ENCODE data around the gene B9D1.

B9D1 gene

DNA sequence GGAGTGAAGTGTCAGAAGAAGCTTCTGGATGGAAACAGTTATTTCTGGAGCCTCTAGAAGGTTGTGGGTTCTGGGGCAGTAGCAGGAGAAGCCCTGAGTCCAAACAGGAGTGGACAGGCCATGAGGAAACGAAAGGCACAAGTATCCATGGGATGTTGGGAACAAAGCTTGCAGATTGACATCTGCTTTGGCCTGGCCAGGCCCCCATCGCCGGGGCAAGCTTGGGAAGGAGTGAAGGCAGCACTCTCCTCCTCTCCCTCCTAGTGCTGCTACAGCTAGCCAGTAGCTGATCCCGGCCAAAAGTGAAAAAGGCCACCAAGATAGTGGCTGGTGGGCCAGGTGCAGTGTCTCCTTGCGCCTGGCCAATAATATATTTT is 40.4 kb downstream of the B9D1 start:
- TF ChIP-seq ZNF274 (IDR thresholded peaks at IDR 0.05; ENCODE audit: low read depth, low read length), result no peak

DNA sequence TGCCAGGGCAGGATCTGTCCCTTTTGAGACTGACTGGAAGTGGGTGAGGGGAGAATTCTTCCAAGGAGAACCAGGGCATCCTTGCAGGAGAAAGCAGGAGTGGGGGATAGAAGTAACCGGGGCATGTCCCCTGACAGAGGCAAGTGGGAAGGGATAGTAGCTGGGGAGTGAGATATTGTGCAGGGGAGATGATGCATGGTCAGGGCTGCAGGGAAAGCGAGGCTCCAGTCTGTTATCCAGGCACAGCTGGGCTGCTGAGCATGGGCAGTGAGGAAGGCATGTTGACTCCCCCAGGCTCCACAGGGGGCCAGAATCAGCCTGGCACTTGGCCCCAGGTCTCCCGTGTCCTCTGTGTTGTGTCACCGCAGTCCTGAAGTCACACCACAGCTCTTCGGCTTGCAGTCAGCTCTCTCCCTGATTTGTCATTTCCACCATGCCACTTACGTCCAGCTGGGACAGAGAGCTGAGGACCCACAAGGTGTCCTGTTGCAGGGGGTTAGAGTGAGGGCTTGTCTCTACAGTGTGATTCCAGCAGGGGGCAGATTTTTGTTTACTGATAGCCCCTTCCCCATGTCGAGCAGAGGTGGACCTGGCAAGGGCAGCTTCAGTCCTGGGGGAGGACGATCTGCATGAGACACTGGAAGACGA is 40.9 kb downstream of the B9D1 start:
- H3K4me3 ChIP-seq (ENCODE audit: low read length), result no peak overlapping the region
- no peak for TF ChIP-seq ZNF274 (IDR thresholded peaks at IDR 0.05; ENCODE audit: low read depth, low read length)

More for the DNA sequence above, 40.4 kb downstream of the B9D1 start:
- no peak overlapping the region for H3K4me3 ChIP-seq (ENCODE audit: low read length)

DNA sequence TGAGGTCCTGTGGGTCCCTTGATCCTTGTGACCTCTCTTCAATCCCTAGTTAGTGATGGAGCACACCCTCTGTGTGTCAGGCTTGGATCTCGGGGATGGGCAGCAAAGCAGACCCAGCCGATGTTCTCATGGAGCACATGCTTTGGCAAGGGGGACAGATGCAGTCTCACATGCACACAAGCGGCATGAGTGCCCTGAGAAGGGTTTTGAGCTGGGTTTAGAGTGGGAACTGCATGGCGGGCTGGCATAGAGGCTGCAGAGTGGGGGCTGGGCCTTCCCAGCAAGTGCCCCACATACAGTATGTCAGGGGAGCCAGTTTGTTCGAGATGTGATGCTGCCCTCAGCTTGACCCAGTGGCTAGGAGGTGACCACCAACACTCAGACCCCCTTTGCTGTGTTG is 41.6 kb downstream of the B9D1 start:
- H3K4me3 ChIP-seq (ENCODE audit: low read length), result no peak overlapping the region
- no peak for TF ChIP-seq ZNF274 (IDR thresholded peaks at IDR 0.05; ENCODE audit: low read depth, low read length)

DNA sequence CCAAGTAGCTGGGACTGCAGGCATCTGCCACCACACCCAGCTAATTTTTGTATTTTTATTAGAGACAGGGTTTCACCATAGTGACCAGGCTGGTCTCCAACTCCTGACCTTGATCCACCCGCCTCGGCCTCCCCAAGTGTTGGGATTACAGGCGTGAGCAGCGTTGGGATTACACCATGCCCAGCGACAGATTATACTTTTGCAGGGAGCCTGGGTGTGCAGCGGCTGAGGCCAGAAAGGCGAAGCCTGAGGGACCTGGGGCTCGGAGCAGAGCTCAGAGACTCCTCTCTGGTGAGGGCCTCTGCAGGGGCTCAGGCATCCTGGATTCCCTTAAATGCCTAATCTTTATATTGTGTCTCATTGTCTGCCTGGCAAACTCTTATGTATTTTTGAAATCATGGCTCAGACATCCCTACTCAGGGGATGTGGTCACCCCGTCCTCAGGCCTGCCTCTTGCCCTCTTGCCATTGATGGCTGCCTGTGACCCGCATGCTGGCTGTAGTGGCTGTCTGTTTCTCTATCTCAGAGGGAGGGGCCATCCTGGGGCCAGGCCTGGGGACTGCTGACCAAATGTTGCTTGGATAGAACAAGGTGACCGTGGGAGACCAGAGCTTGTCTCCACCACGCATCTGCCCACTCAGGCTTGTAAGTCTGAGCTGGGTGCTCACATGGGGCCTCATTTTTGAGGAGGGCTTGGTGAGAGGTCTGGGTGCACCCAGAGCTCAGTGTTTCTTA is 42.6 kb downstream of the B9D1 start:
- no peak for TF ChIP-seq ZNF274 (IDR thresholded peaks at IDR 0.05; ENCODE audit: low read depth, low read length)

DNA sequence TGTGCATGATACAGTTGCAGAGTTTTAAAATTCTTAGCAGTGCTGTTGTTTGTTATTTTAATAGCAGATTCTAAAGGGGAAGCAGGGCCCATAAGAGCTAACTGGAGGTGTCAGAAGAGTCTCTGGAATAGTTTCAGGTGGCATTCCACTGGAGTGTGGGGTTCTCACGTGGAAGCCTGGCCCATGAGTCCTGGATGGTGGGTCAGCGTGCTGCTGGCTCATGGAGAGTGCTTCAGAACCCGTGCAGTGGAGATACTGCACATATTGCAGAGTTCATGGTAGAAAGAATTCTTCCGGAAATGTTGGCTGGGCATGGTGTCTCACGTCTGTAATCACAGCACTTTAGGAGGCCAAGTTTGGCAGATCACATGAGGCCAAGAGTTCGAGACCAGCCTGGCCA is 43.9 kb downstream of the B9D1 start:
- no peak for TF ChIP-seq ZNF274 (IDR thresholded peaks at IDR 0.05; ENCODE audit: low read depth, low read length)
- no peak overlapping the region for H3K4me3 ChIP-seq (ENCODE audit: low read length)

More for the DNA sequence above, 42.6 kb downstream of the B9D1 start:
- H3K4me3 ChIP-seq (ENCODE audit: low read length), result no peak overlapping the region

DNA sequence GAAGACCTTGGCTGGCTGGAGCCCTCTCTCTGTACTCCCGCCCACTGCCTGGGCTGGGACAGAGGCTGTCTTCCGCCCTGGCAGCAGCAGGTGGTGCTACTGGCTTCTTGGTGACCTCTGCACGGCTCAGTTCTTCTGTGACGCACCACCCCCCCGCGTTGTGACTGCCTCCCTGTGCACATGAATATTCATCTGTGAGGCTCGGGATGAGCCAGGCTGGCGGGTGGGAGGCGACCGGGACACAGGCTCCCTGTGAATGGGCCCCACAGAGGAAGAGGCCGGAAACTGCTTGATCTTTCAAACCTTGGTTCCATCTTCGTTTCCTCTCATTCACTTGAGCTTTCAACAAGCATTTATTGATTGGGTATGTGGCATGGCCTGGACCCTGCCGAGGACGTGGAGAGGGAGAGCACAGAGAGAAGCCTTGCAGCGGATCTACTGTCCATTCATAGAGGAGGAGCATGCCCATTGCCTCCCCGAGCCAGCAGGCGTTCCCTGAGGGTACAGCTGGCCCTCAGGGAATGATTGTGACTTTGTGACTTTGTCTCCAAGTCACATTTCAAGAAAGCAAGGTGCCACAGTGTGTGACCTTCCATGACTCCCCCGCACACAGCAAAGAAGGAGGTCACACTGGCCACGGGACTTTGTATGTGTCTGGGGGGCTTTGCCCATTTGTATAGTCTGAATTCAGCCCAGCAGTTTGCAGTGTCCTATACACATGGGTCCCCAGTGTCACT is 45.0 kb downstream of the B9D1 start:
- no peak overlapping the region for H3K4me3 ChIP-seq (ENCODE audit: low read length)

DNA sequence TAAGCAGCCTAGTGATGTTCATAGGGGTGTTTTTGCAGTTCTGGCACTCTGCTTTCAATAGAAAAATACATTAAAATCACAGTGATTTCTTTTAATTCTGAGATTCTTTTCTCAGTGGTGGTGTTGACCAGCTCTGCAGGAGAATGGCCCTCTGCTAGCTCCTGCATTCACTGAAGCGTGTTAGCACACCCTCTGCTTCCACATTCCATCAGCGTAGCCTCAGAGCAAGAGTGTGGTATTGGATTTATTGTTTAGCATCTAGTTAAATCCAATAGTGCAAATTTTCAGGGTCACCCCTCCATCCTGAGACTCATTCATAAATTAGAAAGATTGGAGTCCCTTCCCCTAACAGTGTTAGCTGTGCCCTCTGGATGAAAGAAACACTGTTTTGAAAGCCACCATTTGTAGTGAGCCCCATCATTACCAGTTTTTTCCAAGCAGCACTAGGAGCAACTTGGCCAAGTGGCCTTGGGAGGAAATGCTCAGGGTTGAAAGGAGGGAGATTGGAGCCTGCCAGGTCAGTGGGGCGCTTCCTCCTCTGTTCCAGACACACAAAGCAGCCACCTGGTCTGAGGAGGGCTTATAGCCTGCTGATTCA is 45.7 kb downstream of the B9D1 start:
- no peak overlapping the region for H3K4me3 ChIP-seq (ENCODE audit: low read length)
- TF ChIP-seq ZNF274 (IDR thresholded peaks at IDR 0.05; ENCODE audit: low read depth, low read length), result no peak

More for the DNA sequence above, 45.0 kb downstream of the B9D1 start:
- TF ChIP-seq ZNF274 (IDR thresholded peaks at IDR 0.05; ENCODE audit: low read depth, low read length), result no peak

DNA sequence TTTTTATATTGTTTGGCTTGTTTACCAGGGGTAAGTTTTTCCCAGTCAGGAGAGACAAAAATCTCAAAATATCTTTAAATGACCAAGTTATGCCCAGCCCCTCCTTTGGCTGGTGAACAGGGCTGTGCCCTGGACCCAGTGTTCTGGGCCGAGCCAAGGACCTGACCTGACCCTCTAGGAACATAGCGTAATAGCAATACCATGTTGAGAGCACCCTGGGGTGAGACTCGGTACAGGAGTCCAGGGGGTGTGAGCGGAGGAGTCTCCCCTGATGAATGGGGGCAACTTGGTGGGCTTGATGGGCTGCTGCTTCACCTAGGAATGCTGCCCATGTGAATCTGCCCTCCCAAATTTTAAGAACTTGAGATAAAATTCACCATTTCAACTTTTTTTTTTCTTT is 47.4 kb downstream of the B9D1 start:
- H3K4me3 ChIP-seq (ENCODE audit: low read length), result no peak overlapping the region
- no peak for TF ChIP-seq ZNF274 (IDR thresholded peaks at IDR 0.05; ENCODE audit: low read depth, low read length)

DNA sequence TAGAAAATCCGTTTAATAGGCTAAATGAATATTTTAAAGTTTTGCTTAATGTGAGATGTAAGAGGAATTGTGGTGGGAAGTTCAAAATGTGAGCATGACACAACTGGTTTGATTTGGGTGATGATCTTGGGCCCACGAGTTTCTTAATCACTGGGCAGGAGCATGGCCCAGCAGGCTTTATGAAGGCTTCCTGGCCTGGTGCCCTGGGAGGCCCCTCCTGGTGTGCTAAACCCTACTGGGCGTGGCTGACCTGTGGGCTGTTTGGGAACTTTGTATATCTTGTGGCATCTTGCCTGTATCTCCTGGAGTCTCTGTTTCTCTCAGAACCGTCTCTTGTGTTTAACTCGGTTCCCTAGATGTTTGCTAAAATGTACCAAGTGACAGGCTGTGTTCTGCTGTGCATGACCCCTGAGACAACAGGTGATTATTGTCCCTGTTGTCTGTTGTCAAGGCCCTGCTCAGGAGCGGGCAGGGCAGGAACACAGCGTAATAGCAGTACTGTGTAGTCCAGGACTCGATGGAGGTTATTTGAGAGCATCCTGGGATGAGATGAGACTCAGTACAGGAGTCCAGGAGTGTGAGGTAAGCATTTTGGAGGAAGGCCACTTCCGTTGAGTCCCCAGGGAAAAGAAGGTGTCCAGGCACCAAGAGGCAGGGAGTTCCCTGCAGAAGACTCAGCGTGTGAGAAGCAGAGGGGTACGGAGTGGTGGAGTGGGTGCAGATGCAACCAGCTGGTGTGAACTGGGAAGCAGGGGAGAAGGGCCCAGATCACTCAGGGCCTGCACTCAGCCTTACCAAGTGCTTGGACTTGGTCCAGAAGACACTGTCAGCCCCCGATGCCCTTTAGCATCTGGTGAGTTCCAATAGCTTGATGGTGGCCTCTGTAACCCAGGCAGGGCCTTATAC is 48.5 kb downstream of the B9D1 start:
- no peak for TF ChIP-seq ZNF274 (IDR thresholded peaks at IDR 0.05; ENCODE audit: low read depth, low read length)

DNA sequence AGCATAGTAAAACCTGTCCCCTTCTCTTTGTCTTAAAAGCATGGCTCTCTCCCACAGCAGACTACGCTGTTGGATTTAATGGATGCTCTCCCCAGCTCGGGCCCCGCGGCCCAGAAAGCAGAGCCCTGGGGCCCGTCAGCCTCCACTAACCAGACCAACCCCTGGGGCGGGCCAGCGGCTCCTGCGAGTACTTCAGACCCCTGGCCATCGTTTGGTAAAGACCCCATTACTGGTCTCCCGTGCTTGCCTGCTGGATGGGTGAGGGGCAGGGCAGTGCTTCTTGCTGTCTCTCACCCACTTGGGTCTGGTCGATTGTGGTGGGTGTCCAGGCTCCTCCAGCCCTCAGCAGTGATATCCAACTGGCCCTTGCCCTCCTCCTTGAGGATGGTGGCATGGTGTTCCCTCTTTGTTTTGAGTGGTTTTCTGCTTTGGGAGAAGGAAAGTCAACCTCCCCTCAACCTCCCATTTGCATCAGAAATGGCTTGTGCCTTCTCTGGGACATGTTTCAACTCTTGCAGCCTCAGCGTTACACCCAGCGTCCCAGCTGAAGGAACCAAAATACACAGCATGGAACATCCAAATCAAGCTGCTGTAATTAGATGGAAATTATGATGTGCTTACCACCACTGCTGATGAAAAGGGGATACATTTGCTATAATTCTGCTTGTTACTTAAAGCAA is 49.3 kb downstream of the B9D1 start:
- no peak overlapping the region for H3K4me3 ChIP-seq (ENCODE audit: low read length)
- no peak for TF ChIP-seq ZNF274 (IDR thresholded peaks at IDR 0.05; ENCODE audit: low read depth, low read length)

More for the DNA sequence above, 48.5 kb downstream of the B9D1 start:
- H3K4me3 ChIP-seq (ENCODE audit: low read length), result no peak overlapping the region

DNA sequence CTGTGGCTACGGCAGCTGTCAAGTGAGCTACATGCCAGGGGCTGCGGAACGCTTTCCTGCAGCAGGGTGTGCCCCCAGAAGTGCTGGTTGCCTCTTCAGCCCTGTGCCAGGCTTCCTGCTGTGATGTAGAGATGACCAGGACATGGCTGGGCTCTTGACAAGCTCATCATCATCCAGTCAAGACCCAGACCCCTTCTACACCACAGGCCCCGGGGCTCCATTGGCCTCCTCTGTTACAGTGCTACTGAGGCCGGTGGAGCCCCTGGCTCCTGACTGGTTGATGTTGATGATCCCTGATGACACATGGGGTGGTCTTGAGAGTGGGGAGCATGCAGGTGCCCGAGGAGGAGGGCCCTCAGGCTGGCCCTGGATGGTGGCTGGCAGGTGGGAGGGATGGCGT is 50.1 kb downstream of the B9D1 start:
- no peak overlapping the region for H3K4me3 ChIP-seq (ENCODE audit: low read length)
- TF ChIP-seq ZNF274 (IDR thresholded peaks at IDR 0.05; ENCODE audit: low read depth, low read length), result no peak

DNA sequence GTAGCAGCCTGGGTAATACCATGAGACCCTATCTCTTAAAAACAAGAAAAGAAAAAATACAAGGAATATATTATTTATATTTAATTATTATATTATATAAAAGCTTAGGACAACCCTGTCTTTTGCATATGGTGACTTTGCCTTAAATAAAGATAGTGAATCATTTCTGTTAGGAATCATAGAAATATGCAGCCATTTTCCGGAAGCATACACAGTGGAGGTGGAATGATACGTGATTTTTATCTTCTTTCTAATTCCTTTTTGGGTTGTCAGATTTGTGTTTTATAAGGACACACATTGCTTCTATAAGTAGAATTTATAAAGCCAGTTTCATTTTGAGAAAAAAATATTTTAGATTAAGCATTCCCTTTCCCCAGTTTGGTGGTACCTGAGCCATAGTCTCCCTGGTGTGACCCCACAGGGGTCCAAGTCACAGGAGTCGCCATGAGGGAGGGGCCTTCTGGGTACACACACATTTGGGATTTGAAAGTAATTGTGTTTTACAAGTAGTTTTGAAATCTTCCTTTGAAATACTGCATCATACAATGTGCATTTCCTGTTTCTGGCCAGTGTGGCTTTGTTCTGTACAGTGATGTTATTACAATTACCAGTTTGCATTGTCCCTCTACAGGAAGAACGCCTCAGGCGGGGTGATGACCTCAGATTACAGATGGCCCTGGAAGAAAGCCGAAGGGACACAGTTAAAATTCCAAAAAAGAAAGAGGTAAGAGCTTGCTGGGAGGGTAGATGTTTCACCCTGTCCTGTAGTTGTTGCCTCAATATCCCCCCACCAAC is 50.9 kb downstream of the B9D1 start:
- TF ChIP-seq ZNF274 (IDR thresholded peaks at IDR 0.05; ENCODE audit: low read depth, low read length), result no peak
- no peak overlapping the region for H3K4me3 ChIP-seq (ENCODE audit: low read length)
